Osteocyte (in vitro differentiated cells): ENCODE results near the gene FURIN. TPM values are rescaled to one million over a fixed set of nuclear protein-coding genes. Genes with fewer than 3 reads are reported as not detected.
A peak's percentile ranks its signal among the peaks of the same experiment; 100 is the strongest.
"Not testable (repeated sequence)": the region's sequence is repeated elsewhere in the genome, so short reads cannot be mapped to it uniquely, and the experiment has no call there.

Experiments
- DNase-seq: peaks from one replicate; pipeline ENCODE4 v3.0.0; 2021; ENCODE audit warnings: mixed read lengths; ENCODE audit not compliant: unreplicated experiment; ENCODE audit errors: extremely low spot score
- H3K27ac Mint-ChIP-seq: one replicate; pipeline ENCODE4 v1.8.0; 2021; ENCODE audit warnings: mild to moderate bottlenecking, mixed read lengths; ENCODE audit not compliant: unreplicated experiment
- H3K27me3 Mint-ChIP-seq: one replicate; pipeline ENCODE4 v1.8.0; 2021; ENCODE audit warnings: mixed read lengths; ENCODE audit not compliant: unreplicated experiment
- H3K36me3 Mint-ChIP-seq: one replicate; pipeline ENCODE4 v1.8.0; 2021; ENCODE audit warnings: mixed read lengths; ENCODE audit not compliant: unreplicated experiment
- H3K4me1 Mint-ChIP-seq: one replicate; pipeline ENCODE4 v1.8.0; 2021; ENCODE audit warnings: mixed read lengths; ENCODE audit not compliant: unreplicated experiment
- H3K4me3 Mint-ChIP-seq: one replicate; pipeline ENCODE4 v1.8.0; 2021; ENCODE audit warnings: mild to moderate bottlenecking, moderate library complexity, mixed read lengths; ENCODE audit not compliant: unreplicated experiment
- H3K9me3 Mint-ChIP-seq: one replicate; pipeline ENCODE4 v1.8.0; 2021; ENCODE audit warnings: mixed read lengths; ENCODE audit not compliant: unreplicated experiment
- total RNA-seq: library from RNA; stranded (reverse); gene quantifications from 2 replicates; pipeline ENCODE4 v1.2.1, GENCODE V29; 2021
- TF ChIP-seq, protein P1 (sequence below): fragments of 200-600 bp; sonication (generic); IDR thresholded peaks from 2 replicates; pipeline ENCODE4 v1.5.0; 2021; ENCODE audit warnings: antibody characterized with exemption, mild to moderate bottlenecking, moderate library complexity

Gene FURIN
- total RNA-seq, 1 donor from 2014 or later: 96.2 TPM

GRCh38 chr15:90918835-90919234 lies 50.4 kb downstream of the FURIN start:
- DNase-seq: no peak
- Mint-ChIP-seq H3K27ac (no peak overlapping the region), H3K4me3 (no peak overlapping the region), H3K36me3 (peaks cover 41% of the 10 kb centered on the region), H3K4me1 (no peaks in the 10 kb centered on the region), H3K9me3 (no peaks in the 10 kb centered on the region), H3K27me3 (no peaks in the 10 kb centered on the region)
- TF ChIP-seq, protein P1, sequence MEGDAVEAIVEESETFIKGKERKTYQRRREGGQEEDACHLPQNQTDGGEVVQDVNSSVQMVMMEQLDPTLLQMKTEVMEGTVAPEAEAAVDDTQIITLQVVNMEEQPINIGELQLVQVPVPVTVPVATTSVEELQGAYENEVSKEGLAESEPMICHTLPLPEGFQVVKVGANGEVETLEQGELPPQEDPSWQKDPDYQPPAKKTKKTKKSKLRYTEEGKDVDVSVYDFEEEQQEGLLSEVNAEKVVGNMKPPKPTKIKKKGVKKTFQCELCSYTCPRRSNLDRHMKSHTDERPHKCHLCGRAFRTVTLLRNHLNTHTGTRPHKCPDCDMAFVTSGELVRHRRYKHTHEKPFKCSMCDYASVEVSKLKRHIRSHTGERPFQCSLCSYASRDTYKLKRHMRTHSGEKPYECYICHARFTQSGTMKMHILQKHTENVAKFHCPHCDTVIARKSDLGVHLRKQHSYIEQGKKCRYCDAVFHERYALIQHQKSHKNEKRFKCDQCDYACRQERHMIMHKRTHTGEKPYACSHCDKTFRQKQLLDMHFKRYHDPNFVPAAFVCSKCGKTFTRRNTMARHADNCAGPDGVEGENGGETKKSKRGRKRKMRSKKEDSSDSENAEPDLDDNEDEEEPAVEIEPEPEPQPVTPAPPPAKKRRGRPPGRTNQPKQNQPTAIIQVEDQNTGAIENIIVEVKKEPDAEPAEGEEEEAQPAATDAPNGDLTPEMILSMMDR: no peak

- TF ChIP-seq, protein P1: no peak
- Mint-ChIP-seq H3K27me3 (no peaks in the 10 kb centered on the region), H3K4me3 (no peak overlapping the region), H3K4me1 (no peaks in the 10 kb centered on the region), H3K27ac (no peak overlapping the region), H3K36me3 (peaks cover 23% of the 10 kb centered on the region), H3K9me3 (no peaks in the 10 kb centered on the region)
- no peak for DNase-seq
Observed at GRCh38 chr15:90921887-90922286, 53.5 kb downstream of the FURIN start.

DNA sequence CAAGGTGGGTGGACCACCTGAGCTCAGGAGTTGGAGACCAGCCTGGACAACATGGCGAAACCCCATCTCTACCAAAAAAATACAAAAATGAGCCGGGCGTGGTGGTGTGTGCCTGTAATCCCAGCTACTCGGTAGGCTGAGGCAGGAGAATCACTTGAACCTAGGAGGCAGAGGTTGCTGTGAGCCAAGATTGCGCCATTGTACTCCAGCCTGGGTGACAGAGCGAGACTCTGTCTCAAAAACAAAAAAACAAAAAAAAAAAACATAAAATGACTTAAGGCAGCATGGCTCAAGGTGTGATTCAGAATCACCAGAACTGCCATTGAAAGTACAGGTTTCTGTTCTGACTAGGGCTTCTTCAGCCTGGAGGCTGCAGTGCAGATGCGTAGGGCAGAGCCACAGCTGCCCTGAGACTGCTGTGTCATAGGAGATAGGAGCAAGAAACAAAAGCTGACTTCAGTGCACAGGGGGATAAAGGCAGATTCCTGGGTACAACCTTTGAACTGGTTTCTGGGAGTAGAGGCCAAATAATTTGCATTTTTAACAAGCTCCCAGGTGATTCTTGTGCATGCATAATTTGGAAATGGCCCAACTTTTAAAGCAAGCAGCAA lies 54.4 kb downstream of the FURIN start:
- Mint-ChIP-seq H3K36me3 (peaks cover 19% of the 10 kb centered on the region), H3K27ac (peak overlapping the region; percentile 47)
- H3K9me3 Mint-ChIP-seq, H3K4me3 Mint-ChIP-seq, H3K4me1 Mint-ChIP-seq, H3K27me3 Mint-ChIP-seq, DNase-seq: not testable (repeated sequence)

GRCh38 chr15:90924375-90924774 lies 56.0 kb downstream of the FURIN start:
- Mint-ChIP-seq H3K4me1 (no peaks in the 10 kb centered on the region), H3K9me3 (no peaks in the 10 kb centered on the region), H3K36me3 (peaks cover 11% of the 10 kb centered on the region), H3K4me3 (no peak overlapping the region), H3K27ac (no peak overlapping the region), H3K27me3 (no peaks in the 10 kb centered on the region)
- no peak for DNase-seq
- TF ChIP-seq, protein P1: no peak

DNA sequence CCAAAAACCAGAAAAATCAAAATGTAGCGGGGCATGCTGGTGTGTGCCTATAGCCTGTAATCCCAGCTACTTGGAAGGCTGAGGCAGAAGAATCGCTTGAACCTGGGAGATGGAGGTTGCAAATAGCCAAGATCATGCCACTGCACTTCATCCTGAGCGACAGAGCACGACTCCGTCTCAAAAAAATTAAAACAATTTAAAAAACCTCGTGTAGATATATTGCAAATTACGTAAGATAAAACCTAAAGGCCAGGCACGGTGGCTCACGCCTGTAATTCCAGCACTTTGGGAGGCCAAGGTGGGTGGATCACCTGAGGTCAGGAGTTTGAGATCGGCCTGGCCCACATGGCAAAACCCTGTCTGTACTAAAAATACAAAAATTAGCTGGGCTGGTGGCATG lies 58.4 kb downstream of the FURIN start:
- H3K27ac Mint-ChIP-seq, H3K36me3 Mint-ChIP-seq, H3K4me3 Mint-ChIP-seq: not testable (repeated sequence)

GRCh38 chr15:90928106-90928505 lies 59.7 kb downstream of the FURIN start:
- H3K36me3 Mint-ChIP-seq, H3K9me3 Mint-ChIP-seq, H3K27me3 Mint-ChIP-seq, H3K4me3 Mint-ChIP-seq, DNase-seq, H3K27ac Mint-ChIP-seq: not testable (repeated sequence)
- H3K4me1 Mint-ChIP-seq: peaks cover 11% of the 10 kb centered on the region

More for the DNA sequence above, 58.4 kb downstream of the FURIN start:
- H3K27me3 Mint-ChIP-seq, H3K9me3 Mint-ChIP-seq, H3K4me1 Mint-ChIP-seq, DNase-seq: not testable (repeated sequence)
